NCI-H748 (cell line): ENCODE data around the gene SKAP1.
"Not testable (repeated sequence)": the region's sequence is repeated elsewhere in the genome, so short reads cannot be mapped to it uniquely, and the experiment has no call there.

Experiments used
- DNase-seq: peaks from one replicate; lab custom pipeline; 2025; ENCODE audit not compliant: unreplicated experiment; lab: John Stamatoyannopoulos, UW

Gene SKAP1

DNA sequence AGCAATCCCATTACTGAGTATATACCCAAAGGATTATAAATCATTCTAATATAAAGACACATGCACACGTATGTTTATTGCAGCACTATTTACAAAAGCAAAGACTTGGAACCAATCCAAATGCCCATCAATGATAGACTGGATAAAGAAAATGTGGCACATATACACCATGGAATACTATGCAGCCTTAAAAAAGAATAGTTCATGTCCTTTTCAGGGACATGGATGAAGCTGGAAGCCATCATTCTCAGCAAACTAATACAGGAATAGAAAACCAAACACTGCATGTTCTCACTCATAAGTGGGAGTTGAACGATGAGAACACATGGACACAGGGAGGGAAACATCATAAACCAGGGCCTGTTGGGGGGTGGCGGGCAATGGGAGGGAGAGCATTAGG, 19.3 kb upstream of the SKAP1 start:
- not testable (repeated sequence) for DNase-seq

DNA sequence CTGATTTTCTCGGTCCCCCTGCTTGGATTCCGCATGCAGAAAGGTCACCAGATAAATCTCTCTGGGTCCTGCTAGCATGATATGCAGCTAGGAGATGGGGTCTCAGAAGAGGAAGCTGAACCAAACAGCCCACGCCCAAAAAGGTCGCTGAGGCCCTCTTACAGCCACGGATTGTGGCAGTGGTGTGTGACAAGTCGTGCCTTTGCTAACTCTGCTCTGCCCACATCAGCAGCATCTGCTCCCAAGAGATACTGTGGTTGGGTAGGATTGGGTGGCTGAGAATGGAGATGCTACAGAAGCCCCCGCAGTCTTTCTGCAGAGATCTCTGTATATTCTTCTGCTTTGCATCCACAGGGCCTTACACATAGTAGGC, 15.2 kb upstream of the SKAP1 start:
- no peak for DNase-seq

DNA sequence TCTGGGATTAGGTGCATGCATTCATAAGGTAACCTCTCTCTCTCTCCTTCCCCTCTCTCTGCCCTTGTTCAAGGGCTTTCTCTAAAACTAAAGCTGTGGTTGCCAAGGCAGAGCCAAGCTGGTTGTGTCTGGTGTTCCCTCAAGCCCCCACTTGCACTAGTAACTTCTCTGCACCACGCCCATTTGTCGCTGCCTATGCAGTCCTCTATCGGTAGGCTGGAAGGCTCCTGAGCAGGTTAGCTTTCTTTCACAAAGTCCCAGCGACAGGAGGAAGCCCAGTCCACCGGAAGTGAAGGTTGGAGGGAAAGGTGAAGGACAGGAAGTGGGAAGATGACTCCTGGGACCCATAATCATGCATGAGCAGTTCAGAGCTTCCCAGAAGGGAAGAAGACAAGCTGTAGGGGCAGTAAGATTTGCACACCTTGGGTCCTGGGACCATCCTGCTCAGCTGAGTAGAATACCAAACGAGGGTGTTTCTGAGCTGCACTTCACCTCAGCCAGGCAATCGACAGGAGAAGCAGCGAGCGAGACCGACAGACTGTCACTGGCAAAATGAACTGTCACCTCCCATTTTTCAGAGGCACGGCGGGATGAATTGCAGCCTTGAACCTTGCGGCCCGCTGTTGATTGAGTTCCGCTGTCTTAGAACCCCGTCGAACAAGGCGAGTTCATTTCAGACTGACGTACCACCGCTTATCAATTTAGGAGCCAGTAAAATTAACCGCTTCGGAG, 14.7 kb upstream of the SKAP1 start:
- no peak for DNase-seq

DNA sequence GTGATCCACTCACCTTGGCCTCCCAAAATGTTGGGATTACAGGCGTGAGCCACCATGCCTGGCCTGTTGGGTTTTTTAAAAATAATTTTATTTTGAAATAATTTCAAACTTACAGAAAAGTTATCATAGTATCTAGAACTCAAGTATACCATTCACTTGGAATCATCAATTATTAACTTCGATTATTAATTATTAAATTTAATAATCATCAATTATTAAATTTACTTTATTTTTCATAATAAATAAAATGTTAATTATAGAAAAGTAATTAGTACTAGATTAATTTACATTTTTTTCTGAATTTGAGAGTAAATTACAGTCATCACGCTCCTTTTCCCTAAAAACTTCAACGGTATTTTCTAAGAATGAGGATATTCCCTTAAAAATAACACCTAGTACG, 13.7 kb upstream of the SKAP1 start:
- DNase-seq, result no peak

DNA sequence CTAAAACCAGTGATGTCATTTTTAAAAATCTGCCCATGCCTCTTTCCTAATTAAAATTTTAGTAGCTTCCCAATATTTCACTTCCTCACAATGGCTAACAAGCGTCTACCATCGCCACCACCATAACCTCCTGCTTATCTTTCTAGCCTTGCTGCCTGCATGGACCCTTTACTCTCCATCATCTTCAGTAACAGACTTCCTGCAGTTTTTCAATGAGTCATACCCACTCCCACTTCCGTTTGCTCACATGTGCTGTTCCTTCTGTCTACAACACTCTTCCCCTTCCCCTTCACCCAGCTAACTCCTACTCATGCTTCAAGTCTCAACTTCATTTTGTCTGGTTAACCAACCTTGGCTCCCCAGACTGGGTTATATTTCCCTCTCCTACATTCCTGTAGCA, 12.8 kb upstream of the SKAP1 start:
- no peak for DNase-seq

DNA sequence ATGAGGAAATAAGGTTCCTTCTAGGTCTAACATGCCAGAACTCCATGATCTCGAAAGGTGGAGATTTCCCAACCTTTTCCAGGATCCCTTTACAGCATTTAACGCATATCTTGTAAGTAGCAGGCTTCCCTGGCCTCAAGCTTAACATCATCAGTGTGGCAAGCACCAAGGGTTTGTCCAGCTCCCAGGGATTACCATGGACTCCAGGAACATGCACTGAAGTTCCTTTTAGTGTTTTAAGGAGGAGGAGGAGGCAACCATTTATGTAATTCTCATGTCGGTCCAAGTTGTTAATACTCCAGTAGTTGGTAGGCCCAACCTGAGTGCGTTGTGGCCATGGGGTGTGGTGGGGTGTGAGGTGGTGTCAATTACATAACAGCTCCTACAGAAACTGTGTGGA, 11.8 kb upstream of the SKAP1 start:
- DNase-seq, result no peak

DNA sequence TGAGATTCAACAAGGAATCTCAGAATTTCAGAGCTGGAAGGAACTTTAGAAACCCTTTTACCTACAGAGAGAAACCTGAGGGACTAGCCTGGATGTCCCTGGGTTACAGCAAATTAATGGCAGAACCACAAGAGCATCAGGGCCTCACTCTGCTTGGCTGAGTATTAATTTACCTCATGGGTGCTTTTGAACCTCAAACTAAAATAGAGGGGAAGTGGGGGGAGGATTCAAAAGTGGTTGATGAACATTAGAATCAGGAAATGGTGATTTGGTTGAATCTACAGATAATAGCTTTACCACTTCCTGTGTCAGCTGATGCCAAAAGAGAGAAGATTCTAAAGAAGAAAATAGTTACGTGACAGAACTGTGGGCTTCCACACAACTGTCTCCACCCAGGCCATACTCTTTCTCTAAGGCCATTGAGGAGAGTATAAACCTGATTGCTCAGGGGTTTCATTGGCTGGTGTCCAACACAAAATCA, 11.3 kb upstream of the SKAP1 start:
- no peak for DNase-seq

DNA sequence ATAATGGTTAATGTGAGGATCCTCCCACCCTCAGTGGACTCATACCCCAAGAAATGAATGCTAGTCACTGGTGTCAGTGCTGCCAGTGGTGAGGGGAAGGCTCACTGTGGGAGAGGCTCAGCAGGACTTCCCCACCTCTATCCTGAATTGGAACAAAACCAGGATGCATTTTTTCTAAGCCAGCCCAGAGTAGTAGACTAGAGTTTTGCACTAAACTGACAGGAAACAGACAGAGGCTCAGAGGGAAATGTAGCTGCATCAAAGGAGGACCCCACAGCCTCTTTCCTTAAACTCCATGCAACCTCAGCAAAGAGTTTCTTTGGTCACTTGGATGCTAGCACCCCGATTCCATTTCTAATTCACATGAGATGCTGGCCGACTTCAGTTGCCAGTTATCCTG, 10.7 kb upstream of the SKAP1 start:
- no peak for DNase-seq

DNA sequence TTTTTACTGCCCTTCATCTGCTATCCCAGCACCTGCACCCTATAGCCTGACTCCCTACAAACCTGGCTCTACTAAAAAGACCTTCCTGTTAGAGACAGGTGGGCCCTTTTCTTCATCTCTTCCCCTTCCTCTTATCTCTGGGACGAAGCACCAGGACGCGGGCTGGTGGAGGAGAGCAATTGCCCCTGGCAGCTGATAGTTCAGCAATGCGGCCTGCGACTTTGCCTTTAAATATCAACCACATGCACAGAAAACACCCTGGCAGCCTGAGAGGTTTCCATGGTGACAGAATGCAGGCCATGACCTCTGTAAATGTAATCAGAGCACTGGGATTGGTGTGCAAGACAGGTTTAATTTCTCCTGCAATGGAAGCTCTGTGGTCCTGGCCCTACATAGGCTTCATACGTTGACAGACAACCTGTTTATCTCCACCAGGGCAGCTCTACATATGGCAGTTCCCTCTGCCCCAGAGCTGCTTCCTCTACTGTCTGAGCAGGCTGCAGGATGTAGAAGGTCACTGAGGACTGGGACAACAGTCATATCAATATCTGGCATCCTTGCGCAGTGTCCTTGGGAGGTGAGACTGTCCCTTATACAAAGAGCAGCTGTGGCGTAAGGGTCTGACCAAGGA, 10.0 kb upstream of the SKAP1 start:
- DNase-seq, result peak; percentile 35

DNA sequence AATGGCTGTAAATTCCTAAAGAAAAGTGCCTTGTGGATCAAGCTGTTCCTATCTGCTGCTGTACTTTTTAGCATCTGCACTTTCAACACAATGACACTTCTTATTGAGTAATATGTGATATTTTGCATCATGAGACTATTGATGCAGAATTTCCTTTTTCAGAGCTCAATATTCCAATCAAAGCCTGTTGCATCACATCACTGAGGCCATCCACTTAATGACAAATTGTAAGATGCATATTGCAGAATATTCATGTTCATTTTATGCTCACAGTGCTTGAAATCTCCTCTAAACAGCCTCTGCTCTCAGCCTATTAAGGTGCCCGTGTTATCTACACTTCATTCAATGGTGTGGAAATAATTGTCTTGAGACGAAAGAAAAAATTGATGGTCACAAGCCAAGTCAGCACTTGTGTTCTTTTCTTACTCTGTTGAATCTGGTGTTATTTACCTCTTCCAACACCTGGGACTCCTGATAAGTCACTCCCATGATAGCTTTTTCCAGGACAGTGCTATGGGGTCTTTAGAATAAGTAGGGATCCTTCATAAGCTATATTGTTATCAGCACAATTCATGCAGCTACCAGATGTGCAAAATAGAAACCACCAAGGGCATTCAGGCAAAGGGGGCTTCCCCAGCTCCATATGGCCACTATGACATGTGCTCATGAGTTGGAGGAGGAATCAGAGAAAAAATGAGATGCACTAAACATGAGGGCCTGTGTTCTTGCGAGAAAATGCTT, 9.3 kb upstream of the SKAP1 start:
- no peak for DNase-seq

DNA sequence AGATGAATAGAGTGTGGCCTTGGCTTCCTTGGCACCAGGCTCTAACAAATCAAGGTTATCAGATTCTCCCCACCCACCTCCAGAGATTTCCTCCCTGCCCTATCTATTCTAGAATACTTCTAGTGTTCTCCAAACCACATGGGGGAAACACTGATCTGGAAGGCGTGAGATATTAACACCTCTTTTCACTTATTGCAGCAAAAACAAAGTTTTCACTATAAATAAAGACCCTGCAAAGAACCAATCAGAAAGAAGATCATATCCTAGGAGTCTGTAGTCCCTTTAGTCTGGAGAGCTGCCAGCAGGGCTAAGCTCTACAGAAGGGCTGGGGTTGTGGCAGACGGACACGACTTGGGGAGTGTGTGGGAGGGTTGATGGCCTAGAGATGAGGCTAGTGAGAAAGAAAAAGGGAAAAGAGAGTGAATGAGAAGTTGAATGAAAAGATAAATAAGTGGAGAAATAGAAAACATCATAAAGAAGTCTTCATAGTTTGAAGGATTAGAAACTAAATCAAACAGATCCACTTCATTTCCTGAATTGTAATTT, 8.6 kb upstream of the SKAP1 start:
- no peak for DNase-seq

DNA sequence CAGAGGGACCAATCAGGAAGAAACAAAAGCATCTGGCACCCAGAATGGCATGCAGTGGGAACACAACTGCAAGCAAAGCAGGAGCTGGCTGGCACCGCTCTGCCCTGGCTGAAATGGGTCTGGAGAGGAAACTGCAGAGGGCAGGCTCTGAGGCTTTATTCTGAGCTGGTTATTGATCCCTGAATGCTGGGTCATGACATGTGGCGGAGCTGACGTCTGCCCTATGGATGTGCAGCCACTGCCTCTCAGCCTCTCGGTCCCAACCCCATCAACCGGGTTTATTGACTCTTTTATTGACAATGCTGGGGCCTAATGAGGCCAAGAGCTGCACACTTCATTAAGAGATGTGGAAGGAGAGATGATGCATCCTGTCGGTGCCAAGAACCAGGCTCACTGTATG, 3.9 kb upstream of the SKAP1 start:
- DNase-seq, result no peak

DNA sequence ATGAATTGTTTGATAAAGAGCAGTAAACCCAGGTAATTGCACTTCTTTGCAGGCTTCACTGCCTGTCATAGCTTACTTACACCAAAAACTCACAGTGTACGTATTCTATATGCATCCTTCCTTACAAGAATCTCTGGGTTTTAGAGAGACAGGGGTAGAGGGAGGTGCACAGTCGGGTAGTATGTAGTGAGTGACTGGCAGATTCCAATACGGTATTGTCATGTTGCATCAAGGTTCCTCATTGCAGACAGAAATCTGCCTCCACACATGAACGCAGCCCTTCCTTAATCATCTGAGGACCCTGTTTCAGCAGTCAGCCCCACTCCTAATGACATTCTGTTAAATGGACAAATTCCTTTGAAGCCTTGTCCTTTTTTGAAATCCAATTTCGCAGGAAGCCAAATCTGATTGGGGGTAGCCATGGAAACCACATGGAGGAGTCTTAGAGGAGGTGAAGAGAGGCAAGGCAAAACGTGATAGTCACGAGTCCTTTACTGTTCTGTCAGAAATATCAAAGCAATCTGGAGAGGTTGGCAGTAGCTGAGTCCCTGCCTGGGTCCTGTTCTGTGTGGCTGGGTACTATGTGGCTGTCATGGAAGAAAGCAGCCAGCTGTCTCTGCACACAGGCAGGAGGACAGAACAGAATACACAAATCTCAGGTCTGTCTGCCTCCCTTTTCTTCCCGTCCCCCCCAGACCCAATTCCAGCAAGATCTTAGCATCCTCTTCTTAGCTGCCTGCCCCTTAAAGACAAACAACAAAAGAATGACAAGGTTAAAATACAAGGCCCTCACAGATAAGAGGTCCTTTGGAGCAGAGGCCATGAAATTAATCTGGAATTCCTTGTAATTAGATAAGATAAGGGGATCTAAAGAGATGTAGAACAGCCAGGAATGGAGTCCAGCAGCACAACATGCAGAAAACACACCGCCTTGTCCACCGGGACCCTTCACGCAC, 3.1 kb upstream of the SKAP1 start:
- DNase-seq, result no peak

DNA sequence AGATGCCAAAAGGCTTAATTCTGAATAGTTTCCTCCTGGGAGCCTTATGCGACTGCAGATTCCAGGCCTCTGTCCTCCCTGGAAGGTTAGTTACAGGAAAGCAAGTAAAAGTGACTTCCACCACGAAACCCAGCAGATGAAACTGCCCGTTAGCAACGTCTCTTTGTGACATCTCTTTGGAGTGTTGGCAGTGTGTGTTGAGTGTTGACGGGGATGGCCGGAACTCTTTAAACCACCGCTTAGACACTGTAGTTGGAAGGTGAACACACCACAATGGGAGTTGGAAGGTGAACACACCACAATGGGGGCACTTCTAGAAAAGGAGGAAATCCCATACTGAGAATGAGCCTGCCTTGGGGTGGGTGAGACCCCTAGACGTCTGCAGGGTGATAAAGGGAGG, 858 bp downstream of the SKAP1 start:
- no peak for DNase-seq

DNA sequence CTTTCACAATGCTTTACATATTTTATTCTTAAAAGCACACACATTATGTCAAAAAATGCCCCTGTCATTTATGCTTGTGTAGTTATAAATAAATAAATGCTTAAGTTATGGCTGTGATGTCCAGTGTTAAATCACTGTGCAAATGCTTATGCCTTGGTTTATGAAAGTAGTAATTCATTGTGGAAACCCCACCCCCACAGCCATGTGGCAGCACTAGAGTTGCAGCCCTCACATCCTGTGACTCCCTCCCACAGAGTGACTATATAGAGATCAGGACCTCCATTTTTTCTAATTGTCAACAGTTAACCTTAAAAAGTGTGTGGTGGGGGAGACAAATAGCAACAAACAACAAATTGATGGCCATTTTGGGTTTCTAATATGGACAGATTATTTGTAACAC, 2.4 kb downstream of the SKAP1 start:
- DNase-seq, result no peak

DNA sequence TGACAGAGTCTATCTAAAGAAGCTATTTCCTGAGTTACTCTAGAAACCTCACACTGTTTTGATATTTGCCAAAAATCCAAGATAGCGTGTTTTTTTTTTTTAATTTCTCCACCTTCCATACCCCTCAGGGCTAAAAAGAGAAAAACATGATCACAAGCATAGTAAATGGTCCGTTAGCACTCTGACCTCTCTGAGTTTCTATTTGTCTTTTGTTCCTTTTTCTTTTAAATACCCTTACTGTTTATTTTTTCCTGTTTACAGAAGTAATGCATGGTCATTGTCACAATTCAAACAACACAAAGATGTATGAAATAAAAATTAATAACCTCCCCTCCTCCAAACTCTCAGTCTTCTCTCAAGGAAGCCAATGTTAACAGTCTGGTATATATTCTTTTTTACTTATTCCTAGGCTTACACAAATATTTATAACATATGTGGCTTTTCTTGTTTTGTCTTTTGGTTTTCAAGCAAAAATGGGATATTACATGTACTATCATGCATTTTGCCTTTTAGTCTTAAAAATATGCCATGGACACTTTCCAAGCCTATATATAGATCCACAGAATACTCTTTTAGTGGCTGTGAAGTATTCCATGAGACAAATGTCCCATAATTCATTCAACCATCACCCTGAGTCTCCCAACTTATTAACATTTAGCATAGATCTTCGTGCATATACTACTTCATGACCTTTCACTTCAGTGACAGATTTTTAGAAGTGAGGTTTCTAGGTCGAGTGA, 3.1 kb downstream of the SKAP1 start:
- DNase-seq, result no peak

DNA sequence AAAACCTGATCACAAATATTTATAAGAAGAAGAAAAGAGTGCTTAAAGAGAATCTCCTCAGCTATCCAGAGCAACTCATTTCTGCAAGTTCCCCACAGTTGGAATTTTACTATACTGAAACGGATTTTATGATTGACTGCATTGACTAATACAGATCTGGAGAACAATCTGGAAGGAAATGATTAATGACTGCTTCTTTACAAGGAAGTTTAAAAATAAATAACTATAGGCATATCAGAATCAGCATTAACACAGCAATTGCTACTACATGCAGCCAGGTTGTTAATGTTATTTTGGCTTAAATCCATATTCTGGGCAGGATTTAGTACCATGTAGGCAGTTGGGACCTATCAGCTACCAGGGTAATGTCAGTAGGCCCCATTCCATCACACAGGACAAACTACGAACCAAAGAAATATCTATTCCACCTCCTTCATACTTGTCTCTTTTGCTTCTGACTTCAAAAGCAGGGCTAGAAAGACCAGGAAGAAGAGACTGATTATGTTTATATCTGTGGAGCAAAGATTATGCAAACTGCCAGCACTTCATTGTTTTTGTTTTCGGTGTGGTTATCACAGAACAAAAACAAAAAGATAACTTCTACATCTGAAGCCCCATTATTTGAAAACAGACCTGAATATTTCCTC, 3.9 kb downstream of the SKAP1 start:
- DNase-seq, result no peak

DNA sequence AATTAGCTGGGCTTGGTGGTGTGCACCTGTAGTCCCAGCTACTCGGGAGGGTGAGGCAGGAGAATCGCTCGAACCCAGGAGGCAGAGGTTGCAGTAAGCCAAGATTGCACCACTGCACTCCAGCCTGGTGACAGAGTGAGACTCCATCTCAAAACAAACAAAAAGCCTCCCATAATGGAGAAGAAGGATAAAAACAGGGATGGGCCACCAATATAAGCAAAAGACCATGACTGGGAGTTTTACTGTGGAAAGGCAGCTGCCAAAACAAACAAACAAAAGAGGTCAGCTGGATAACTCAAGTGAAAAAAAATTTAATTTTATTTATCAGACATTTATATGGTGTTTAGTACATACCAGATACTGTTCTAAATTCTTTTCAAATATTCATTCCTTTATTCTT, 8.0 kb downstream of the SKAP1 start:
- DNase-seq, result not testable (repeated sequence)

DNA sequence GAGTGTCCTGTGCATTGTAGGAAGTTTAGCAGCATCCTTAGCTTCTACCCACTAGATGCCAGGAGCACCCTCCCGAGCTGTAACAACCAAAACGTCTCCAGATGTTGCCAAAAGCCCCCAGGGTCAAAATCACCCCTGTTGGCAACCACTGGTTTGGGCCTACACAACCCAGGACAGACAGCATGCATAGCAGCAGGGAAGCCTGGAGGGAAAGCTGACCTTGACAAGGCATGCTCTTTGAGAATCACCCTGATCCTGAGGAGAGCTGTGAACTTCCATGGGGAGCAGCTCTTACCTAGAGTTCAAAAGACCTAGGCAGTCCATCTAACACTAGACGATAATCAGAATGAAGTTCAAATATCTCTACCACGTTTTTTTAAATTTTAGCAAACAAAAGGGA, 9.2 kb downstream of the SKAP1 start:
- no peak for DNase-seq

DNA sequence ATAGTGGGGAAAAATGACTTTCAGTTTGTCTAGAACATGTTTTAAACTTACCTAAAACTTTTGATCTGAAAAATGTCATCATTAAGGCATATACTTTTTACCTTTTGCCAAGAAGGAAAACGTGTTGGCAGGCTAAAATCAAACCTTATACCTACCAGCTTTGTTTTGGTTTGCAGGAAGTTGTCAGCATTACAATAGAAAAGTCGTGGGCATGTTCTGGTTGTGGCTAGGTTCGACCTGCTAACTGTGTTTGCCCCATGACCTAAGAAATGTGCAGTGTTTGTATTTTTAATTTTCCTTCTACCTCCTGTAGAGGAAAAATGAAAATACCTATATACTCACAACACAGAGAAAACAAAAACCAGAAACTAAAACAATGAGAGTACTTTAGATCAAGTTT, 13.0 kb downstream of the SKAP1 start:
- no peak for DNase-seq
